ENCODE measurements around the gene HMGN1. TPM values are rescaled to one million over a fixed set of nuclear protein-coding genes. Genes with fewer than 3 reads are reported as not detected.

Gene HMGN1
- polyA plus RNA-seq, 1 experiment = 288 TPM

GRCh38 chr21:39296891-39297290 lies 52.0 kb downstream of the HMGN1 start:
- POLR2A ChIA-PET = no interaction called here
- H3K27ac ChIP-seq (ENCODE audit: low read depth, low read length) = no peak overlapping the region
- H3K27me3 ChIP-seq (ENCODE audit: control insufficient read depth, insufficient read depth, low read length) = no peaks in the 10 kb centered on the region
- no peak overlapping the region for H3K4me3 ChIP-seq (ENCODE audit: low read depth, low read length)
- H3K9me3 ChIP-seq (ENCODE audit: control insufficient read depth, insufficient read depth, low read length) = peaks cover 4% of the 10 kb centered on the region; the same call in 1 of the 2 replicates
- TF ChIP-seq CTCF (IDR thresholded peaks at IDR 0.05; ENCODE audit: low read depth, low read length) = no peak
- CTCF ChIA-PET = no interaction called here
- no peak for DNase-seq (ENCODE audit: low read depth, low spot score)

Small RNAs within 50 kb of the gene (small RNA-seq; reads per million reads assigned to genes)
- gene RF00019 (ENCODE audit: insufficient read length, low read depth) = not detected

Other genes starting within 250 kb of the HMGN1 start
- gene PSMG1, start 165.6 kb downstream of the HMGN1 start, polyA plus RNA-seq (2011; rRNA removed) = 44.6 and 60.0 TPM in 2 replicates
- gene BRWD1, start 35.5 kb downstream of the HMGN1 start, polyA plus RNA-seq (2011; rRNA removed) = 13.7 and 19.7 TPM in 2 replicates
- gene LCA5L, start 96.7 kb upstream of the HMGN1 start, polyA plus RNA-seq (2011; rRNA removed) = 0.81 and 1.1 TPM in 2 replicates
- gene SH3BGR, start 102.9 kb upstream of the HMGN1 start, polyA plus RNA-seq (2011; rRNA removed) = 0.63 and 2.7 TPM in 2 replicates